Activated CD4-positive, CD25-positive, alpha-beta regulatory T cell treated with anti-CD3 and anti-CD28 coated beads, Interleukin-2, amount 50 U/mL, for 16 hours (primary cell): ENCODE results near the gene CHPF2.

Source experiments
- DNase-seq: peaks from one replicate; pipeline ENCODE4 v3.0.0-alpha.2; 2020; ENCODE audit warnings: low read depth, low spot score

Gene CHPF2

DNA sequence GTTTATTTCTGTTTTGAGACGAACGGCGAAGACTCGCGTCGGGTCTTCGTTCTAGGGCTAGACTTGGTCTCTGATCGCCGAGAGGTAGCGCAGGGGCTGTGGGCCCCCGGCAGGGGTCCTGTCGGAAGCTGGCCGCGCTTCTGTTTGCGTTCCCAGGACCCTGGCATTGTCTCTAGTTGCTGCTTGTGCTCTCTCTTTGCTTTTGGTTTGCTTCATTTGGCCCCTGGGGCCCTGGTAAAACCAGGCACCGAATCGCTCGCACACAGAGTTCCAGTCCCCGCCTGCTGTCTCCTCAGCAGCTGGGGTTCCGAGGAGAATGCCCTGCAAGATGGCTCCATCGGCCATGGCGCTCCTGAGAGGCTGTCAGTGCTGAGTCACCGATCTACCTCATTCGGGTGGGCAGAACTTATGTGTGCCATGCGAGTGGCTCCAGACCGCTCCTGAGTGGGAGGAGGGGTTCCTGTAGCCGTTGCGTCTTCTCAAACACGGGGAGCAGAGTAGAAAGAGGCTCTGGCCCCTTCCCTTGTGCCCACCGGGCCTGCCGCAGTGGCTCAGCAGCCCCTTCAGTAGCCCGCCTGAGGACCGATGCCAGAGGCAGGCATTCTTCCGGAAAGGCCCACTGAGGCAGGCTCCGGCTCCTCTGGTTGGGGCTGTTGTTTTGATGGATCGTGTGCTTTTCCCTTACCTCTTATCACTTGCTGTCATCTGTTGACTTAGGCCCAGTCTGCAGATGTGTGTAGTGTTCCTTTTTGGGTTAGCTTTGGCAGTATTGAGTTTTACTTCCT lies 826 bp downstream of the CHPF2 start:
- DNase-seq: peak; percentile 56

DNA sequence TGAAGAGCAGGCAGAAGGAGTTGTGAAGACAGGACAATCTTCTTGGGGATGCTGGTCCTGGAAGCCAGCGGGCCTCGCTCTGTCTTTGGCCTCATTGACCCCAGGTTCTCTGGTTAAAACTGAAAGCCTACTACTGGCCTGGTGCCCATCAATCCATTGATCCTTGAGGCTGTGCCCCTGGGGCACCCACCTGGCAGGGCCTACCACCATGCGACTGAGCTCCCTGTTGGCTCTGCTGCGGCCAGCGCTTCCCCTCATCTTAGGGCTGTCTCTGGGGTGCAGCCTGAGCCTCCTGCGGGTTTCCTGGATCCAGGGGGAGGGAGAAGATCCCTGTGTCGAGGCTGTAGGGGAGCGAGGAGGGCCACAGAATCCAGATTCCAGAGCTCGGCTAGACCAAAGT lies 1.5 kb downstream of the CHPF2 start:
- no peak for DNase-seq

DNA sequence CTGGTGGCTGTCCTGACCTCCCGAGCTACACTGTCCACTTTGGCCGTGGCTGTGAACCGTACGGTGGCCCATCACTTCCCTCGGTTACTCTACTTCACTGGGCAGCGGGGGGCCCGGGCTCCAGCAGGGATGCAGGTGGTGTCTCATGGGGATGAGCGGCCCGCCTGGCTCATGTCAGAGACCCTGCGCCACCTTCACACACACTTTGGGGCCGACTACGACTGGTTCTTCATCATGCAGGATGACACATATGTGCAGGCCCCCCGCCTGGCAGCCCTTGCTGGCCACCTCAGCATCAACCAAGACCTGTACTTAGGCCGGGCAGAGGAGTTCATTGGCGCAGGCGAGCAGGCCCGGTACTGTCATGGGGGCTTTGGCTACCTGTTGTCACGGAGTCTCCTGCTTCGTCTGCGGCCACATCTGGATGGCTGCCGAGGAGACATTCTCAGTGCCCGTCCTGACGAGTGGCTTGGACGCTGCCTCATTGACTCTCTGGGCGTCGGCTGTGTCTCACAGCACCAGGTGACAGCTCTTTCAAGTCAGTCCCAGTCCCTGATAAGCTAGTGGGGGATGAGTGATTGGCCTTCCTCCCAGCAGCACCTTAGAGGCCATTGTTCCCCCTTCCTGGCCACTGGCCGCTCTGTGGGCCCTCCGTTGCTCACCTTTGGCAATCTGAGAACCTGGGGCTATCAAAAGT lies 3.0 kb downstream of the CHPF2 start:
- DNase-seq: no peak

DNA sequence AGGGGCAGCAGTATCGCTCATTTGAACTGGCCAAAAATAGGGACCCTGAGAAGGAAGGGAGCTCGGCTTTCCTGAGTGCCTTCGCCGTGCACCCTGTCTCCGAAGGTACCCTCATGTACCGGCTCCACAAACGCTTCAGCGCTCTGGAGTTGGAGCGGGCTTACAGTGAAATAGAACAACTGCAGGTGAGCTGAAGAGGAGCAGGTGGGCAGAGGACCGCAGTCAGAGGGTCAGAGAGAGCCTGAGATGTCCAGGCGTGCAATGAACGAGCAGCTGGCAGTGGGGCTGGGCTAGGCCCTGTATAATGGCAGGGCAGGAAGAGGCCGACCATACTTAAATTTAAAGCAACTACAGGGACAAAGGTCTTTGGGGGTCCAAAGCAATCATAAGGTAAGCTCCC lies 4.1 kb downstream of the CHPF2 start:
- DNase-seq: no peak

DNA sequence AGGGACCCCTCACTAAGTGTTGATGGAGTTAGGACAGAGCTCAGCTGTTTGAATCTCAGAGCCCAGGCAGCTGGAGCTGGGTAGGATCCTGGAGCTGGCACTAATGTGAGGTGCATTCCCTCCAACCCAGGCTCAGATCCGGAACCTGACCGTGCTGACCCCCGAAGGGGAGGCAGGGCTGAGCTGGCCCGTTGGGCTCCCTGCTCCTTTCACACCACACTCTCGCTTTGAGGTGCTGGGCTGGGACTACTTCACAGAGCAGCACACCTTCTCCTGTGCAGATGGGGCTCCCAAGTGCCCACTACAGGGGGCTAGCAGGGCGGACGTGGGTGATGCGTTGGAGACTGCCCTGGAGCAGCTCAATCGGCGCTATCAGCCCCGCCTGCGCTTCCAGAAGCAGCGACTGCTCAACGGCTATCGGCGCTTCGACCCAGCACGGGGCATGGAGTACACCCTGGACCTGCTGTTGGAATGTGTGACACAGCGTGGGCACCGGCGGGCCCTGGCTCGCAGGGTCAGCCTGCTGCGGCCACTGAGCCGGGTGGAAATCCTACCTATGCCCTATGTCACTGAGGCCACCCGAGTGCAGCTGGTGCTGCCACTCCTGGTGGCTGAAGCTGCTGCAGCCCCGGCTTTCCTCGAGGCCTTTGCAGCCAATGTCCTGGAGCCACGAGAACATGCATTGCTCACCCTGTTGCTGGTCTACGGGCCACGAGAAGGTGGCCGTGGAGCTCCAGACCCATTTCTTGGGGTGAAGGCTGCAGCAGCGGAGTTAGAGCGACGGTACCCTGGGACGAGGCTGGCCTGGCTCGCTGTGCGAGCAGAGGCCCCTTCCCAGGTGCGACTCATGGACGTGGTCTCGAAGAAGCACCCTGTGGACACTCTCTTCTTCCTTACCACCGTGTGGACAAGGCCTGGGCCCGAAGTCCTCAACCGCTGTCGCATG lies 5.2 kb downstream of the CHPF2 start:
- no peak for DNase-seq

DNA sequence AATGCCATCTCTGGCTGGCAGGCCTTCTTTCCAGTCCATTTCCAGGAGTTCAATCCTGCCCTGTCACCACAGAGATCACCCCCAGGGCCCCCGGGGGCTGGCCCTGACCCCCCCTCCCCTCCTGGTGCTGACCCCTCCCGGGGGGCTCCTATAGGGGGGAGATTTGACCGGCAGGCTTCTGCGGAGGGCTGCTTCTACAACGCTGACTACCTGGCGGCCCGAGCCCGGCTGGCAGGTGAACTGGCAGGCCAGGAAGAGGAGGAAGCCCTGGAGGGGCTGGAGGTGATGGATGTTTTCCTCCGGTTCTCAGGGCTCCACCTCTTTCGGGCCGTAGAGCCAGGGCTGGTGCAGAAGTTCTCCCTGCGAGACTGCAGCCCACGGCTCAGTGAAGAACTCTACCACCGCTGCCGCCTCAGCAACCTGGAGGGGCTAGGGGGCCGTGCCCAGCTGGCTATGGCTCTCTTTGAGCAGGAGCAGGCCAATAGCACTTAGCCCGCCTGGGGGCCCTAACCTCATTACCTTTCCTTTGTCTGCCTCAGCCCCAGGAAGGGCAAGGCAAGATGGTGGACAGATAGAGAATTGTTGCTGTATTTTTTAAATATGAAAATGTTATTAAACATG lies 6.0 kb downstream of the CHPF2 start:
- DNase-seq: no peak

DNA sequence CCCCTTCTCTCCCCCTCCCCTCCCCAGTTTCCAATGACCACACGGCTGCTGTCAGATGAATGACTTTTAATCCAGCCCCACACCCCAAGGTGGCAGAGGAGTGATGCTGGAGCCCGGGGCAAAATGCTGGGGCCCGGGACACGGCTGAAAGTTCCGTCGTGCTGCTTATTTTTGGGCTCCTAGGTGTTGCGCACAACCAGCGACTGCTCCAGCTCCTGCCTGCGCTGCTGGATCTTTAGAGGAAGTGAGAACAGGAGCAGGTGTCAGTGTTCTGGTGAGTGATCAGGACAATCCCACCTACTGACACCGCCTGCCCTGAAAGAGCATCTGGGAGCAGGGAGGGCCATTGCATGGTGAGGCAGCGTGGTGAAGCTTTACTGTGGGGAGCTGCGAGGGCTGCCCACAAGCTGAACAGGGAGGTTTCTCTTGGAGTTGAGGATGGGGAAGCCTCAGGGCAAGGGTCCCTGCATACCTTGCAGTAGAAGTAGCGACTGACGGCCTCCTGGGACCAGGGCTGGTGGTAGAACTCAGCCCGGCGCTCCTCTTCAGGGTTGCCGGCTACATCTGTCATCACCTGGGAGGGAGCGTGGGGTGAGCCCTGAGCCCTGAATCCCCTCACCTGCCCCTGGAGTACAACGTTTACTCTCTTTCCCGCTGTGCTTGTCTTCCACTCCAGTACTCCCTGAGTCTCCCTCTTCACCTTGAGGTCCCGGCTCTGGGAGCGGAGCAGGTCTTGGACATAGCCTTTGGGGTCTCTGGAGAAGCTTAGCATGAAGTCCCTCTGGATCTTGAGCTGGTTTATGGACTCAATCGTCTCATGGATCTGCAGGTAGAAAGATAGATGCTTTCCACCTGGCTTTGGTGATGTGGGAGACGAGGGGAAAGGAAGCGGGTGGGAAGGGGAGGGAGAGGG lies 6.9 kb downstream of the CHPF2 start:
- no peak for DNase-seq

DNA sequence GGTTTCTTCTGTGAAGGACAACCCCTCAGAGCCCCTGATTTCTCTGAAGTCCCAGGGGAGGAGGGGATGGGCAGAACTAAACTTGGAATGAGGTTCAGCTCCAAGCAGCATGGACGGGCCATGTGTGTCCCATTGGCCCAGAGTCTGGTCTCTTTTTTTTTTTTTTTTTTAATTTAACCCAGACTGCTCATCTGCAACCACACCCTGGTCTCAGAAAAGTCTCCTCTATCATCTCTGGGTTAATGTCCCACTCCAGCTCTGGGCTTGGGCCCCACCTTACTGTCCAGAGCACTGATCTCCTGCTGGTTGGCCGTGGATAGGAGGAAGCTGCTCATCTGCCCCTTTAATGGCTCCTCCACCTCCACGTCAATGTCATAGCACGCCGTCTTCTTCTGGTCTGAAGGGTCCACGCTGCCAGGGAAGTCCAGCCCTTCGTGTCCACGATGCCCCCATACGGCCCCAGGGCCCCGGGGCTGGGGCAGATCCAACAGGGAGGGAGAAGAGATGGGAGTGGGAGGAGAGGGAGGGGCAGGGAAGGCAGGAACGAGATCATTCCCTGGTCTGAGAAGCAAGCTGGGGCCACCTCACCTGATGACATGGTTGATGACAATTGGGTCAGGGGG lies 7.7 kb downstream of the CHPF2 start:
- no peak for DNase-seq

DNA sequence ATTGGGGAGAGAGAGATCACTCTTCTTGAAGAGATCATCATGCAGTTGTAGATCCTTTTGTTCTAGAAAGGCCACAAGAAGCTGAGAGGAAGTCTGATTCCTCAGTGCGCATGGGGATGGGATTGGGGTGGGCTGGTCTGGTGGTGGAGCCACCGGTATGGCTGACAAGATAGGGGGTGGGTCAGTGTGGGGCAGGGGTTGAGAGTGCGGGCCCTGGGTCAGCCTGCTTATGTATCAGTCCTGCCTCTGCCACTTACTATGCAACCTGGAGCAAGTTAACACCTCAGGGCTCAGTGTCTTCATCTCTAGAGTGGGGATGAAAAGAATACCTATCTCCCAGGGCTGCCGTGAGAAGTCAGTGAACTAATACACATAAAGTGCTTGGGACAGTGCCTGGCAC lies 8.3 kb downstream of the CHPF2 start:
- DNase-seq: no peak

DNA sequence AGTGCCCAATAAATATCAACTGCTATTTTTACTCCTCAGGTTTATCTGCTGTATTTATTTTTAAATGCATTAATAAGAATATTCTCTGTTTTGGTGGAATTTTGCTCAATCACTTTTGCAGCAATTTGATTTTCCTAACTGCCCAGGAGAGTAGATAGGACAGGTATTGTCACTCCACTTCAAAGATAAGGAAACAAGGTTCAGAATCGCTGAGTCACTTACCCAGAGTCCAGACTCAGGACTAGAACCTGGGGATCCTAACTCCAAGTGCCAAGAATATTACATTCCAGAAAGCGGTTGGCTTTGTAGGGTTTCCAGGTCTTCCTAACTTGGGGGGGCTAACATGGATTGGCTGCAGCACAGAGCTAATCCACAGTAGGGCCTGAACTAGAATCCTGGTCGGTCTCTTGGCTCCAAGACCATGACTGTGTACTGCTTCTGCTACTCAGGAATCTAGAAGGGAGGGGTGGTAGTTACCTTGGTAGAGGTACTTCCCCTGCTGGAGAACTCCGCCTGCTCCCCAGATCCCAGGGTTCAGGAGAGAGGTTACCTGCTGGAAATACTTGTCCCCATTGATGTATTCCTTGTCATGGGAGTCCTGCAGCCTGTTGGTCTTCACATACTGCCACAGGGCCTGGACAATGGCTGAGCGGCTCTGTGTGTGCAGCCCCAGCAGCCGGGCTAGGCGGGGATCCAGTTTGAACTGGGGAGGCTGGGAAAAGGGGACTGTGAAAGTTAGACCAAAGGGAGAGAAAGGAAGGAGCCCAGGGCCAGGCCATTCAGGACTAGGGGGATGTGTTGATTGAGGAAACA lies 8.9 kb downstream of the CHPF2 start:
- DNase-seq: no peak

DNA sequence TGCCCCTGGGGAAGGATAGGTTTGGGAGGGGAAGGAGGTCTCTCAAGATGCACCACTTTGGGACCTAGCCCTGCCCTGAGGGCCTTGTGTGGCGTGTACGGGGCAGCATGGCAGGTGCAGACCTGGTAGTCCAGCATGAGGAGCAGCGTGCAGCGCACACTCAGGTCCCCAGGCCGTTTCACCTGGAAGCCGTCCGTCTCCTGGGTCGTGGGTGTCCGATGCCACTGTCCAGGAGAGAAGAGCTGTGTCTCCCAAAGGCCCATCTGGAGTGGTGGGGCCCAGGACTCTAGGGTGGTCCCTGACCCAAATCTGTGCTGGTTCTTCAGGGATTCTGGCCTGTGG lies 9.4 kb downstream of the CHPF2 start:
- DNase-seq: no peak

DNA sequence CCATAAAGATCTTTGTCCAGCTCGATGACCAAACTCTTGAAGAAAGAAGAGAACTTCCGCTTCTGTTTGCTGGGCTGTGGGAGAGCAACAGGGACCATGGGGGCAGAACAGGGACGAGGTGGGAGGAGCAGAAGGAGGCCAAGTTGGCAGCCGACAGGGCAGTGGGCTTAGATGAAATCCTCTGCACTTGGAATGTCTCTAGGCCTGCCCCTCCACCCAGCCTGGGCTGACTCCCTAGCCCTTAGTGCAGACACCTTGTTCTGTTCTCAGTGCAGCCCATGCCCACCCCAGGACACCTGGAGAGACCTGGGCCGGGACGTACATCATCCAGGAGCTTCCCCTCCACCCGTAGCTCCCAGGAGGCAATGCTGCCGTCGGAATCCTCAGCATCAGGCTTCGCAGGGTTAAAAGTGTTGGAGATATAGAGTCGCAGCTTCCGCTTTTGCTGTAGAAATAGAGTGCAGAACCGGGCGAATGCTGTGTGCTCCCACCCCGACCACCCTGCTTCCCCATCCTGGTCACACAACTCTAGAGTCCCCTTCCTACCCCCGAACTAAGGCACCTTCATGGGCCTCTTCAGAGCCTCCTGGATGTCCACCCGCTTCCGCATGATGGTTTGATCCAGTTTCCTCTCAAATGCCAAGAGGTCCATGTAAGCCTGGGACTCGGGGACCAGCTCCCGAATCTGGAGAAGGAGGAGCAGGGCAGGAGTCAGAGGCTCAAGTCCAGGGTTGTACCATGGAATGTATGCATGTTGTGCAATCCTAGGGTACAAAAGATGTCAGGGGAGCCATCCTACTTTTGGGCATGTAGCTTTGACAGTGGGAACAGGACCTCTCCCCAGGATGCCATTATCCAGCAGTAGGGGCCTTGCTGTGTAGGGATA lies 10.1 kb downstream of the CHPF2 start:
- no peak for DNase-seq

DNA sequence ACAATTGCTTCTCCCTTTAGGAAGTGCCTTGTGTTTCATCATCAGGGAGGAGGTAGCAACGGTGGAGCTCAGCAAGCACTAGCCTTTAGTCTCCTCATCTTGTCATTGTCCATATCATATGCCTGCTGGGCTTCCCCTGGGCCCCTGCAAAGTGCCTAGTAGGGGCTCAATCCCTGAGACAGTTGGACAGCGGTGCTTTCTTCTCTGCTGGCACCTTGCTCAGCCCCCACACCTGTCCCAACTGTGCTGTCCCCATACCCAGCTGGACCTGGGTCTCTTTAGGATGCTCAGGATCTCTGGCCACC lies 10.7 kb downstream of the CHPF2 start:
- DNase-seq: no peak

DNA sequence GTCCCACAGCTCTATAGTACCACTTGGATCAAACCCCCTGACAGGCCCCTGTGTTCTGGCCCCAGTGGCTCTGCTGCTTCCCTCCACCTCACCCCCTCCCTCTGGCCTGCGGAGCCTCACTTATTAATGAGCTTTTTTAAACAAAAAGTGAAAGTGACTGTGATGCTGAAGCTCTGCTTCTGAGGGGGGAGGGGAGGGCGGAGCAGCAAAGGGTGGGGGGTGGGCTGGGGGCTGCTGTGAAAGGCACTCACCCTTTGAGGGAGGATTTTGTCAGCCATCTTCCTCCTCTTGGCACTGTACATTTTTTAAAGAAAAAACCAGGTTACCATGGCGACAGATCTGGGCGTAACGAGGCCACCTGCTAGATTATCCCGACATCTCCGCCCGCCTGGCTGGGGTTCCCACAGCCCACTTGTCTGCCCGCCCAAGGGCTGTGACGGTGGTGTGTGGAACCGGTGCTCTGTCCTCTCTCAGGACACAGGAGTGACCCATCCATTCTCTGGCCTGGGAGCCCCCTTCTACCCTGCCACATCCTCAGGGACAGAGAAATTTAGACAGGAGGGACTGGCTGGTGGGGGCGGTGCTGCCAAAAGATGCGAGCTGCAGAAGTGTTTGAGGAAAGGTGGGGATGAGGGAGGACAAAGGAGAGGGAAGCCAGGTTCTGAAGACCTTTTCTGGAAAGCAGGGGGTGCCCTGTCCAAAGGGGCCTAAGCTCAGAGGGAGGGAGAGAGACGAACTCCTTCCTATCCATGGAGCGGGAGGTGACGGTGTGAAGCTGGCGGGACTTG lies 11.3 kb downstream of the CHPF2 start:
- DNase-seq: no peak

DNA sequence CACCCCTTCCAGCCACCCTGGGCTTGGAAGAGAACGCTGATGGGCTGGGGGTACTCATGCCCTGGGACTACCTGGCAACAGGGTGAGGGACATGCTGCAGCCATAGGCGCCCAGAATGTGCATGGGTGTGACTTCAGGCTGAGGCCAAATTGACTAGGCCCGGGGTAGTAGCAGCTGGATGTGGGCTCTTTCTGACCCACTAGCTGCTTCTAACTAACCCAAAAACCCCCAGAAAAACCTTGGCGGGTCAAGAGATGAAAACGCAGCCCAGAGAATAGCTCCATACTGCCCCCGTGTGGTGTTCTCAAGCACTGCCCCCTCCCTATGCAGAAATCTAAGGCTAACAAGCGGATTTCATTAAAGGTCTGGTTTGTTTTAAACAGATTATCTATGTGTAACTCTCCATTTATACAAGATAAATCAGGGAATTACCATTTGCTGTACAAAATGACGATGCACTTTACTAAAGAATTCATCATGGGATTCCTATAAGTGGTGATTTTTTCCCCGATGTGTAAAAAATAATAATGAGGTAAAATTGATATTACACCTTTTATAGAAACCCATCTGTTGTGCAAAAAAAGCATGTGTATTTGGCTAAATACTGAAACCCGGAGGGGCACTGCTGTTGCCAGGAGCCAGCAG lies 12.0 kb downstream of the CHPF2 start:
- DNase-seq: no peak

DNA sequence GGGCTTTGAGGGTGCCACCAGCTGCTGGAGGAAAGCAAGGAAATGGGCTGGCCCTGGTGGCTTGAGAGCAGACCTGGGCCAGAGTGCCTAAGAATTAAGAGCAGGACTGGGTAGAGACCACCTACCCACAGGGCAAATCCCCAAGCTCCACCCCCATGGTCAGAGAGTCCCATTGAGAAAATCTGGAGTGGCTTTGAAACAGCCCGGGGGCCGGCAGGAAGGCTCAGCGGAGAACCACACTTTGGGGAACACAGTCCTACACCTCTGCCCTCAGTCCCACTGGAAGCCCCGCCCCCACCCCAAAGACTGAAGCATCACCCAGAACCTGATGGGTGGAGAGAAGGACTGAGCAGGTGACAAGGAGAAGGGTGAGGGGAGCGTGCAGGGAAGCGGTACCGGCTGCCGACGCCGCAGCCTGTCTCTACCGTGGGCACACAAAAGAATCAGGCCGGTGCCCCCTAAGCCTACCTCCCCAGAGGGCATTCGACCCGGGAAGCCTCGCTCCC lies 12.6 kb downstream of the CHPF2 start:
- DNase-seq: no peak
